PC-3 (cell line): Measurements from ENCODE around the gene ZDHHC13. TPM values are rescaled to one million over a fixed set of nuclear protein-coding genes. Genes with fewer than 3 reads are reported as not detected.
A peak's percentile ranks its signal among the peaks of the same experiment; 100 is the strongest.

Experiments used
- ATAC-seq: fragments of 200-7000 bp; cut with Tn5 transposase; 2 replicates; pipeline ENCODE4 v1.9.1; 2020; ENCODE audit warnings: mild to moderate bottlenecking, moderate library complexity
- BruUV-seq: library from RNA; stranded (reverse); fragments of 400-500 nt; replicated peaks from 2 replicates; lab custom pipeline; 2021; lab: Mats Ljungman, UMichigan
- CTCF ChIA-PET: fragments of 300-600 bp; sonication (Branson Sonifier 250); formaldehyde crosslinking; loops from one replicate; lab custom pipeline; 2022; ENCODE audit warnings: antibody characterized with exemption; lab: Charles Lee
- POLR2A ChIA-PET: fragments of 300-600 bp; sonication (Branson Sonifier 250); formaldehyde crosslinking; loops from one replicate; lab custom pipeline; 2022; ENCODE audit warnings: antibody characterized with exemption; ENCODE audit not compliant: unreplicated experiment; lab: Charles Lee
- DNase-seq: peaks from one replicate; pipeline ENCODE4 v3.0.0-alpha.2; 2015
- H2AFZ ChIP-seq: fragments of 300-600 bp; sonication (generic); 2 replicates; pipeline ENCODE4 v1.6.0; 2016; ENCODE audit warnings: antibody characterized with exemption, low read length
- H3F3A ChIP-seq: fragments of 300-600 bp; sonication (generic); one replicate; pipeline ENCODE4 v1.6.0; 2017; ENCODE audit warnings: antibody characterized with exemption, low read length, control low read depth, mild to moderate bottlenecking; ENCODE audit not compliant: unreplicated experiment
- H3K27ac ChIP-seq: fragments of 300-600 bp; sonication (generic); 2 replicates; pipeline ENCODE4 v1.5.1; 2016; ENCODE audit warnings: mild to moderate bottlenecking, low read length
- H3K27me3 ChIP-seq: fragments of 300-600 bp; sonication (generic); 2 replicates; pipeline ENCODE4 v1.6.1; 2016; ENCODE audit warnings: low read length, mixed read lengths
- H3K36me3 ChIP-seq: fragments of 300-600 bp; sonication (generic); 2 replicates; pipeline ENCODE4 v1.6.1; 2016; ENCODE audit warnings: low read depth, mixed run types, low read length, mixed read lengths
- H3K4me1 ChIP-seq: fragments of 300-600 bp; sonication (generic); 2 replicates; pipeline ENCODE4 v1.5.1; 2016; ENCODE audit warnings: low read length; ENCODE audit not compliant: insufficient read depth
- H3K4me2 ChIP-seq: fragments of 300-600 bp; sonication (generic); 2 replicates; pipeline ENCODE4 v1.6.0; 2016; ENCODE audit warnings: low read length
- H3K4me3 ChIP-seq: fragments of 300-600 bp; sonication (generic); 2 replicates; pipeline ENCODE4 v1.5.1; 2016; ENCODE audit warnings: mild to moderate bottlenecking, low read length, mixed read lengths
- H3K79me2 ChIP-seq: fragments of 300-600 bp; sonication (generic); 2 replicates; pipeline ENCODE4 v1.6.1; 2017; ENCODE audit warnings: low read length, mixed read lengths
- H3K9ac ChIP-seq: fragments of 300-600 bp; sonication (generic); 2 replicates; pipeline ENCODE4 v1.6.0; 2016; ENCODE audit warnings: mild to moderate bottlenecking, low read length
- H3K9me2 ChIP-seq: fragments of 300-600 bp; sonication (generic); replicated peaks from 2 replicates; pipeline ENCODE4 v1.6.1; 2016; ENCODE audit warnings: mixed run types, low read length, mixed read lengths
- H3K9me3 ChIP-seq: fragments of 300-600 bp; sonication (generic); 2 replicates; pipeline ENCODE4 v1.6.1; 2016; ENCODE audit warnings: low read length, mixed read lengths
- H4K20me1 ChIP-seq: fragments of 300-600 bp; sonication (generic); 2 replicates; pipeline ENCODE4 v1.6.1; 2016; ENCODE audit warnings: low read length, mixed read lengths
- CTCF ChIP-seq: fragments of 300-600 bp; sonication (generic); conservative IDR thresholded peaks from 2 replicates; pipeline ENCODE4 v1.5.1; 2017; ENCODE audit warnings: antibody characterized with exemption, low read depth, mild to moderate bottlenecking, low read length
- EZH2 ChIP-seq: fragments of 300-600 bp; sonication (generic); IDR thresholded peaks from one replicate; pipeline ENCODE4 v1.6.1; 2017; ENCODE audit warnings: antibody characterized with exemption, mild to moderate bottlenecking, low read length; ENCODE audit not compliant: unreplicated experiment
- EZH2phosphoT487 ChIP-seq: fragments of 300-600 bp; sonication (generic); IDR thresholded peaks from 2 replicates; pipeline ENCODE4 v1.6.1; 2018; ENCODE audit warnings: mild to moderate bottlenecking, antibody characterized with exemption, low read length, borderline replicate concordance
- intact Hi-C: fragments of 100-400 bp; cut with micrococcal nuclease; formaldehyde crosslinking; loops from 2 replicates; pipeline ENCODE4 v1.9.0; 2023
- total RNA-seq: library from RNA; depleted of rRNA; stranded (reverse); fragments of >200 nt; gene quantifications from 2 replicates; pipeline ENCODE4 v1.2.3, GENCODE V29; 2014

ZDHHC13 gene
- total RNA-seq, 1 experiment from 2014 or later, result 21.2 TPM

- ChIA-PET POLR2A (no interaction called here), CTCF (interaction anchor here (0.6 kb wide), 1 partner anchor 26 kb away, joined by 4 read pairs; no protein-coding TSS in a partner anchor)
- Histone ChIP-seq H3K9me2 (no peaks in the 10 kb centered on the region), H3K9ac (no peak overlapping the region), H3K79me2 (no peaks in the 10 kb centered on the region), H4K20me1 (no peaks in the 10 kb centered on the region), H3K4me2 (peak overlapping the region; percentile 60), H2AFZ (no peak overlapping the region), H3F3A (no peaks in the 10 kb centered on the region), H3K36me3 (no peaks in the 10 kb centered on the region), H3K9me3 (no peaks in the 10 kb centered on the region), H3K27ac (no peak overlapping the region), H3K4me3 (no peak overlapping the region), H3K27me3 (no peaks in the 10 kb centered on the region), H3K4me1 (peaks cover 26% of the 10 kb centered on the region)
- ATAC-seq (peak; percentile 91), DNase-seq (peak; percentile 79)
- intact Hi-C loops, result loop anchor here (2.0 kb wide), 1 partner anchor 21 kb away; no protein-coding TSS in a partner anchor
- TF ChIP-seq CTCF (no peak), EZH2phosphoT487 (no peak), EZH2 (no peak)
- no TSS peak for BruUV-seq
Observed at GRCh38 chr11:19101796-19102520, 15.0 kb upstream of the ZDHHC13 start.

- ChIA-PET CTCF (interaction anchor here (0.6 kb wide), 1 partner anchor 27 kb away, joined by 4 read pairs; no protein-coding TSS in a partner anchor), POLR2A (no interaction called here)
- no peaks in the 10 kb centered on the region for H3K79me2 ChIP-seq
- no peaks in the 10 kb centered on the region for H3K9me3 ChIP-seq
- no peak for DNase-seq
- no peaks in the 10 kb centered on the region for H3K36me3 ChIP-seq
- intact Hi-C loops, result loop anchor here (2.0 kb wide), 1 partner anchor 22 kb away; no protein-coding TSS in a partner anchor
- H3K4me2 ChIP-seq, result peak overlapping the region; percentile 60
- no peaks in the 10 kb centered on the region for H3F3A ChIP-seq
- H3K4me3 ChIP-seq, result no peak overlapping the region
- ATAC-seq, result peak; percentile 35; the same call in 1 of the 2 replicates
- H2AFZ ChIP-seq, result no peak overlapping the region
- peaks cover 26% of the 10 kb centered on the region for H3K4me1 ChIP-seq
- H3K27me3 ChIP-seq, result no peaks in the 10 kb centered on the region
- BruUV-seq, result no TSS peak
- H4K20me1 ChIP-seq, result no peaks in the 10 kb centered on the region
- no peaks in the 10 kb centered on the region for H3K9me2 ChIP-seq
- TF ChIP-seq CTCF (no peak), EZH2phosphoT487 (no peak), EZH2 (no peak)
- H3K9ac ChIP-seq, result no peak overlapping the region
- H3K27ac ChIP-seq, result no peak overlapping the region
Observed at GRCh38 chr11:19102521-19102900, 14.5 kb upstream of the ZDHHC13 start.

- no peaks in the 10 kb centered on the region for H3K36me3 ChIP-seq
- BruUV-seq, result no TSS peak
- POLR2A ChIA-PET, result no interaction called here
- CTCF ChIA-PET, result no interaction called here
- no peak for TF ChIP-seq EZH2phosphoT487
- no peak for TF ChIP-seq CTCF
- TF ChIP-seq EZH2, result no peak
- H3F3A ChIP-seq, result no peaks in the 10 kb centered on the region
- no peaks in the 10 kb centered on the region for H3K9me2 ChIP-seq
- H3K27ac ChIP-seq, result no peak overlapping the region
- 0 out of 2 replicates have a peak overlapping the region, but pooled peaks have one; percentile 17 for H3K4me2 ChIP-seq
- H3K27me3 ChIP-seq, result no peaks in the 10 kb centered on the region
- no peaks in the 10 kb centered on the region for H3K79me2 ChIP-seq
- peaks cover 26% of the 10 kb centered on the region for H3K4me1 ChIP-seq
- no peak overlapping the region for H3K4me3 ChIP-seq
- no peak overlapping the region for H3K9ac ChIP-seq
- intact Hi-C loops, result no loop called here
- H4K20me1 ChIP-seq, result no peaks in the 10 kb centered on the region
- H3K9me3 ChIP-seq, result no peaks in the 10 kb centered on the region
- DNase-seq (no peak), ATAC-seq (no peak)
- H2AFZ ChIP-seq, result no peak overlapping the region
Observed at GRCh38 chr11:19105011-19105410, 12.0 kb upstream of the ZDHHC13 start.
